Ecto neural progenitor cell (in vitro differentiated cells): ENCODE results near the gene OR1N2.
"Not testable (repeated sequence)": the region's sequence is repeated elsewhere in the genome, so short reads cannot be mapped to it uniquely, and the experiment has no call there.

ENCODE experiments used
- DNase-seq: peaks from one replicate; pipeline ENCODE4 v3.0.0-alpha.2; 2018; ENCODE audit warnings: low spot score

Gene OR1N2, protein sequence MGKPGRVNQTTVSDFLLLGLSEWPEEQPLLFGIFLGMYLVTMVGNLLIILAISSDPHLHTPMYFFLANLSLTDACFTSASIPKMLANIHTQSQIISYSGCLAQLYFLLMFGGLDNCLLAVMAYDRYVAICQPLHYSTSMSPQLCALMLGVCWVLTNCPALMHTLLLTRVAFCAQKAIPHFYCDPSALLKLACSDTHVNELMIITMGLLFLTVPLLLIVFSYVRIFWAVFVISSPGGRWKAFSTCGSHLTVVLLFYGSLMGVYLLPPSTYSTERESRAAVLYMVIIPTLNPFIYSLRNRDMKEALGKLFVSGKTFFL

DNA sequence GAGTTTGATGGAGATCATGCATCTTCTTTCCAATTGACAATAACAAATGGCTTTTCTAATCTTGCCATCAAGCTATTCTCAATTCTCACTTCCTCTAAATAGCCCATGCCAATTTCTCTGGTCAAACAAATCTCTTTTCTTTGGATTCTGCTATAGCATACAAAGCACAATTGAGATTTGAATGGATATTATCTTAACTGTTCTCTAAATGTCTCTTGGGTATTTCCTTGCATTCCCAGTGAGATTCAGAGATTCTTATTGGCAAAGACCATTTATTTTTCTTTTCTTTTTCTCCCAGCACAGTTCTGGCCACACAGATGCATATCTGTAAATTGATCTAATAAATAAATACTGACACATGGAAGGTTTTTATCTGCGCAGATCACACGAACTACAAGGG is at the start of gene OR1N2:
Gene OR1N2, plus strand, starts transcription at position 301 of the 400 bp plus-strand sequence. CDS start 100 bp downstream, outside the sequence.
- DNase-seq = no peak

DNA sequence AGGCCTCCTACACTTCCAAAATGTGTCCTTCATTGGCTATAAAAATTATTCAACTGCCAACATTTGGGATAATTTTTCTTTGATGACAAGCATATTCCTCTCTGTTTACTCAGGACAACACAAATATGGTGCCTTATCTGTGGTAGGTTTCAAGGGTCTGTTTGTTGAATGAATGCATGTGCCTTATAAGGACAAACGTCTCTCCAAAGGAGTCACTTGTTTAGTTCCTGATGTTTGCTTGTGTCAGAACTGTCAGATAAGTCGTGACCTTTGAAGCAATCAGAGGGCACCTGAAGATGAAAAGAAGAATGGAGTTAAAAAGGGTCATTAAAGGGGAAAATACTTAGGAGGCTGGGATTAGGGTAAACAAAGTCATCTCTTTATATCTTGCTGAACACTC is 45.9 kb upstream of the OR1N2 start:
- no peak for DNase-seq

DNA sequence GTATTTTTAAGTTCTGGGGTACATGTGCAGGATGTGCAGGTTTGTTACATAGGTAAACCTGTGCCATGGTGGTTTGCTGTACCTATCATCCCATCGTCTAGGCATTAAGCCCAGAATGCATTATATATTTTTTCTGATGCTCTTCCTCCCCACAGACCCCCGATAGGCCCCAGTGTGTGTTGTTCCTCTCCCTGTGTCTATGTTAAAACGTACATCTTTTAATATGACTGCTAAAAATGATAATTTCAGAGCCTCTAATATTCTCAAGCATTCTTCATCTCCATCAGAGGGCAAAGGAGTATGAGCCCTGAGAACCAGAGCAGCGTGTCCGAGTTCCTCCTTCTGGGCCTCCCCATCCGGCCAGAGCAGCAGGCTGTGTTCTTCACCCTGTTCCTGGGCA is 42.4 kb upstream of the OR1N2 start, which contains the start of gene OR1J2:
Gene OR1J2, plus strand, starts transcription at position 301 of the 400 bp plus-strand sequence. Its CDS starts 0 bp downstream, at position 301.
- DNase-seq = no peak

DNA sequence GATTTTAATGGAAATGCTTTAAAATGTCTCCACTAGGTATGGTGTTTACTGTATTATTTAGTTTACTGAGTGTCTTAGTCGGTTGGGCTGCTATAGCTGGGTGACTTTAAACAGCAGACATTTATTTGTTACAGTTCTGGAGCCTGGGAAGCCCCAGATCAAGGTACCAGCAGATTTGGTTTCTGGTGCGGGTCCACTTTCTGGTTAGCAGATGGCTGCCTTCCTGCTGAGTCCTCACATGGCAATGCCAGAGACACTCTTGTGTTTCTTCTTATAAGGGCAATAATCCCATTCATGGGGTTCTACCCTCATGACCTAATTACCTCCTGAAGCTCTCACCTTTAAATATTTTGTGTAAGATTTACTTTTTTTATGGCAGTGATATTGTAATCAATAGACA is 34.7 kb upstream of the OR1N2 start:
- no peak for DNase-seq

DNA sequence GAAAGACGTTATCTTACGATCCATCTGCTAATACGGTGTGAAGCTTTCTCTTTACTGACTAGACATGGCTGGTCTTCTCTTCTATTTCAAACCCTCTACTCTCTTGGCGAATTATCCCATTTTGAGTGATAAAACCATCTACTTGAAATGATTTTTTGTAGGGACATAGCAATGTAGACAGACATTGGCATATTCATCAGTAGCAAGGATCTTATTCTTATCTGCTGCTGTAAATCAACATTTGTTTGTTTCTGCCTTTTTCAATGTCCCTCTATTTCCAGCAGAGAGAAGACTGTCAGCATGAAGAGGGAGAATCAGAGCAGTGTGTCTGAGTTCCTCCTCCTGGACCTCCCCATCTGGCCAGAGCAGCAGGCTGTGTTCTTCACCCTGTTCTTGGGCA is 34.1 kb upstream of the OR1N2 start, which contains the start of gene OR1J4:
Gene OR1J4, plus strand, starts transcription at position 301 of the 400 bp plus-strand sequence. Its CDS starts 0 bp downstream, at position 301.
- DNase-seq = no peak

DNA sequence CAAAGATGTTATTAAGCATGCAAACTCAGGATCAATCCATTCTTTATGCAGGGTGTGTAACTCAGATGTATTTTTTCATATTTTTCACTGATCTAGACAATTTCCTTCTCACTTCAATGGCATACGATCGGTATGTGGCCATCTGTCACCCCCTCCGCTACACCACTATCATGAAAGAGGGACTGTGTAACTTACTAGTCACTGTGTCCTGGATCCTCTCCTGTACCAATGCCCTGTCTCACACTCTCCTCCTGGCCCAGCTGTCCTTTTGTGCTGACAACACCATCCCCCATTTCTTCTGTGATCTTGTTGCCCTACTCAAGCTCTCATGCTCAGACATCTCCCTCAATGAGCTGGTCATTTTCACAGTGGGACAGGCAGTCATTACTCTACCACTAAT is 33.5 kb upstream of the OR1N2 start:
- DNase-seq = no peak

DNA sequence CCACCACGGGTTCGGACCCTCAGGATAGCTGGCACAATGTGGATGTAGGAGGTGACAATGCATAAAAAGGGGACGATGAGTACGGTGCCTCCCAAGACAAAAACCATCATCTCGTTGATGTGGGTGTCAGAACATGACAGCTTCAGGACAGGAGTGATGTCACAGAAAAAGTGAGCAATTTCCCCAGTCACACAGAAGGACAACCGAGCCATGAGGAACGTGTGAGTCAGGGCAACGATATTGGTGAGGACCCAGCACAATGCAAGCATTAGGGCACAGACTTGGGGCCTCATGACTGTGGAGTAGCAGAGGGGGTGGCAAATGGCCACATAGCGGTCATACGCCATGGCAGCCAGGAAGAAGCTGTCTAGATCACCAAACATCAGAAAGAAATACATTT is 26.3 kb upstream of the OR1N2 start:
- no peak for DNase-seq

DNA sequence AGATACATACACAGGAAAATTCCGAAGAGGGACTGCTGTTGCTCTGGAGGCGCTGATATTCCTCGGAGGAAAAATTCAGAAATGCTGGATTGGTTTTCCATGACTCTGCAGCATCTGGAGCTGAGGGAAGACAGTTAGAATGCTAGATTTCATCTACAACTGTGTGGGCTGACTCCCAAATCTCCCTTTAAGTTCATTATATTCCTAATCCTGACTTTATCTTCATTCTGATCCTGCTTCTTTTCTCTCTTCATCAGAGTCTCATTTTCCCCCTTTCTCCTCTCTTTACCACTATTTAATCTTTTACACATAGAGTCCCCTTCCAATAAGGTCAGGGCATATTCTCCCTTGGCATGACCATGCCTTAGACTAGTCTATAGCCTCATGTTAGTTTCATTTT is 25.7 kb upstream of the OR1N2 start, which contains the start of gene OR1N1:
Gene OR1N1, minus strand, starts transcription at position 101 of the 400 bp plus-strand sequence. Its CDS starts 0 bp downstream, at position 101.
- no peak for DNase-seq

DNA sequence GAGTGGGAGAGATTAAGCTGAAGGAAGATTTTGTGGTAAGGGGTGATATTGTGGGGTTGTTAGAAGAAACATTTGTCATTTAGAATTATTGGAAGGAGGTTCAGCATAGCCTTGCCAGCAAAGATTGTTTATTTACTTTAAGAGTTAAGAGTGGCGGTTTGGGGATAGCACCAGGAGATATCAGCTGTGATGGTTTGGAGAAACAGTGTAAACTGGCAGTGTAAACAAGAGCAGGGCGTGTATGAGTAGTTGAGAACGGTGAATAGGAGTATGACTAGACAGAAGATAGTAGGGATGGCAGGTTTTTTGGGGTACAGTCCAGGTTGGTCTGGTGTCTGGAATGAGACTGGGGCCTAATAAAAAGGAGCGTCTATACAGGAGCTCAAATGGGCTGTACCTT is 21.8 kb upstream of the OR1N2 start:
- DNase-seq = not testable (repeated sequence)

DNA sequence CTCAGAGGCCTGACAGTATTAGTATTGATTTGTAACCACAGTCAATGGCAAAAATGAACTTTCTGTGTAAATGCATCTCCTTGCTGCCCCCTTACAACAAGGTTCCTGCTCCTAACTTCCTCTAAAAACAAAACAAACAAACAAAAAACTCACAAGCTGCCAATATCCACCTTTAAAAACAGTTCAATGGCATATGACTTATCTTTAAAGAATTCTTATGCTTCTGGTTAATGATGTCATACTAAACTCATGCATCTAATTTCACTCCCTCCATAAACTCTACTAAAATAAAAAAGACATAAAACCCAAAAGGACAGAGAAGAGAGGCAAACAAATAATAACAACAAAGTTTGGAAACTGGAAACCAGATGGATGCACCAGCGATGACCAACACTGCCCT is 16.8 kb upstream of the OR1N2 start:
- DNase-seq = no peak

DNA sequence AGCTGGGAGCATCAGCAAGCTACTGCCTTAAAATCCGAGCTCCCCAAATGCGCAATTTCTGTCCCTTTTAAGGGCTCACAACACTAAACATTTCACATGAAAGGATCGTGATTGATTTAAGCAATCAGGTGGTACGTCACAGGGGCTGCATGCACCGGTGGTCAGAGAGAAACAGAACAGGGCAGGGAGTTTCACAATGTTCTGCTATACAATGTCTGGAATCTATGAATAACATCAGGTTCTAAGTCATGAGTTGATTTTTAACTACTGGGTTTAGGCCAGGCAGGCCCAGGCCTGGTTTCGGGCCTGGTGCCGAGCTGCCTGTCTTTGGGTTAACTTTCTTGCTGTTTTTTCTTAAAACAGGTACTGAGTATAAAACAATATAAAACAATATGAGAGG is 15.8 kb upstream of the OR1N2 start:
- not testable (repeated sequence) for DNase-seq

DNA sequence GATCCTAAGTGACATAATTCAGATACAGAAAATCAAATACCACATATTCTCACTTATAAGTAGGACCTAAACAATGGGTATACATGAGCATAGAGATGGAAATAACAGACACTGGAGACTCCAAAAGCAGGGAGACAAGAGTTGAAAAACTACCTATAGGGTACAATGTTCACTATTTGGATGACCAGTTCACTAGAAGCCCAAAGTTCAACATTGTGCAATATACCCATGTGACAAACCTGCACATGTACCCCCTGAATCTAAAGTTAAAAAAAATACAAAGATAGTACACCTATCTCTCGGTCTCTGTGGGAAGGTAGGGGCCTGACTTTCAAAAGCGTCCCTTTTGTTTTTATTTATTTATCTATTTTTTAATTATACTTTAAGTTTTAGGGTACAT is 14.2 kb upstream of the OR1N2 start:
- DNase-seq = no peak

DNA sequence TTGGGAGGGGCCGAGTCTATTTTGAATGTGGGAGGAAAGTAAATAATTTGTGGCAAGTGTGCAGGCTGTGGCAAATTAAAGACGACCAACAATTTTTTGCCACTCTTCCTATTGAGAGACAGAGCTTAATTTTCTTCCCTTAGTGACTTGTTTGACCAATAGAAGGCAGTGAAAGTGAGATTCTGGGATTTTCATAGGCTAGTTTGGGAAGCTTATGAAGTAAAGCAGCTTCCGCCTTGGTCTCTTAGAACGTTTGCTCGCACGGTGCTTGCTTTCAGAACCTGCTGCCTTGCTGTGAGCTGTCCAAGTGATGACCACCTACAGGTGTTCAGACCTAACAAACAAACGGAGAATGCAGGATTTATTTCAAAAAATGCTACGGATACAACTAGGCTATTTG is 6.7 kb upstream of the OR1N2 start:
- no peak for DNase-seq

DNA sequence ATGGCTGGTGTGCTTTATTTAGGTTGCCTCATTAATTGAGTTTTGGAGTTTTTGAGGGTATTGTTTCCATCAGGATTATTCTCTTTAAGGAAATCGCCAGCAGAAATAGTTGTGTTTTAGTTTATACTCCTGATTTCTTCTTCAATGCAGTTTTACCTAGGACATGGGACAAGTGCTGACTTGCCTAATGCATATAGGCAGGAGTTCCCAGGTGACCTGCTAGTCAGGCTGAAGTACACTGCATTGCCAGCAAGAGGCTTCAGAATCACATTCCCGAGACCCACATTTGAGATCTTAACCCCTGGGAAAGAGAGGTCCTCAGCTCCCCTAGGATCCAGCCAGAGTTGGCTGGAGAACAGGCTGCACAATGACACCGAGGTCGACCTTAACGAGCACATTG is 1.5 kb upstream of the OR1N2 start:
- no peak for DNase-seq

DNA sequence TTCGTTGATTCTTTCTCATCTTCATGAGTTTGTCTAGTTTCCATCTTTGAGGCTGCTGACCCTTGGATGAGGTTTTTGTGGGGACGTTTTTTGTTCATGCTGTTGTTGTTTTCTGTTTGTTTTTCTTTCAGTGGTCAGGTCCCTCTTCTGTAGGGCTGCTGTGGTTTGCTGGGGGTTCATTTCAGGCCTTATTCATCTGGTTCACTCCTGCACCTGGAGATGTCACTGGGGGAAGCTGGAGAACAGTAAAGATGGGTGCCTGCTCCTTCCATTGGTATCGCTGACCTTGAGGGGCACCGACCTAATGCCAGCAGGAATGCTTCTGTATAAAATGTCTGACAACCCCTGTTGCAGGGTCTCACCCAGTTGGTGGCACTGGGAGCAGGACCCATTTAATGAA is 8.5 kb downstream of the OR1N2 start:
- DNase-seq = no peak

DNA sequence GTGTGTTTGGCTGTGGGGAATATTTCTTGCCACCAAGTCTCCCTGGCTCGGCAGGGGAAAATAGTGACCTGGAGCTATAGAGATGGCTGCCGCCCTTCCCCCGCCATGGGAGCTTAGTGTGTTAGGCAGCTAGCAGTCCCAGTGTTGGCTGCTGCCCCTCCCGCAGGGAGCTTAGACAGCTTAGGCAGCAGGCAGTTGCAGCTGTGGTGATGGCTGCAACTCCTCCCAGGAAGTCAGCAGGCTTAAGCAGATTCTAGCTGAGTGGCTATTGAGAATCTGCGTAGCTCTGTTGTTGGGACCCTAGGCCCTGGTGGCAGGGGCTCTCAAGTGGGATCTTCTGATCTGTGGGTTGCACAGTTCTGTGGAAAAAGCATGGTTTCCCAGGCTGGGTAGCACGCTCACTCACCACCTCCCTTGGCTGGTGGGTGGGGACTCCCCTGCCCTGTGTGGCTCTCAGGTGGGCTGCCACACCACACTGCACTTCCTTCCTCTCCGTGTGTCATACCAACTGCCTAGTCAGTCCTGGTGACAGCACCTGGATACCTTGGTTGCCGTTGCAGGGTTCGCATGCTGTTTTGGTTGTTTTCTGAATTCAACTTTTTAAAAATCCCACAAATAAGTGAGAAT is 9.3 kb downstream of the OR1N2 start:
- peak; percentile 74 for DNase-seq

DNA sequence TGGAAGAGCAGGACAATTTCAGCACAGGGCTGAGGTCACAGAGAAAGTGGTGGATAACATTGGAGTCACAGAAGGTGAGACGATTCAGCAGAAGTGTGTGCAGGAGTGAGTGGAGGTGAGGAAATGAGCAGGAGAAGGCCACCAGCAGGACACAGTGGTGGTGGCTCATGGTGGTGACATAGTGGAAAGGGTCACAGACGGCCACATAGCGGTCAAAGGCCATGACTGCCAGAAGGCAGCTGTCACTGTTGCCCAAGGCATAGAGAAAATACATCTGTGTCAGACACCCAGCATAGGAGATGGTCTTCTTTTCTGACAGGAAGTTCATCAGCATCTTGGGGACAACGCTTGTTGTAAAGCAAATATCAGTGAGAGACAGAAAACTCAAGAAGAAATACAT is 15.0 kb downstream of the OR1N2 start:
- no peak for DNase-seq

DNA sequence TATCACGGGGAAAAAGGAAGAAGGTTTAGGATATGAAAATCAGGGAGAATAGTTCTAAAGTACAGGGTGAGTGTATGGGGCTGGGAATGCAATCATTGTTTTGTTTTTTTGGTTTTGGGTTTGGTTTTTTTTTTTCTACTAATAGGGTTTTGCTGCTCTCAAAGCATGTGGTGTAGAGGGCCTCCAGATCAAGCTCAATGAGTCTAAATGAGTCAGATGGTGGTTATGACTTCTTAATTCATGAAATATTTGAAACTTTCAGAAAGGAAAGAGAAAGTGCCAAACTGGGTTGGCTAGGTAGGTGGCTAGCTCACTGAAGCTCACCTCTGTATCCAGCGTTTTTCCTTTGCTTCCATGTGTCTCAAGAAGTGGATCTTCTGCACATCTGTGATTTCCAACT is 19.5 kb downstream of the OR1N2 start:
- no peak for DNase-seq

DNA sequence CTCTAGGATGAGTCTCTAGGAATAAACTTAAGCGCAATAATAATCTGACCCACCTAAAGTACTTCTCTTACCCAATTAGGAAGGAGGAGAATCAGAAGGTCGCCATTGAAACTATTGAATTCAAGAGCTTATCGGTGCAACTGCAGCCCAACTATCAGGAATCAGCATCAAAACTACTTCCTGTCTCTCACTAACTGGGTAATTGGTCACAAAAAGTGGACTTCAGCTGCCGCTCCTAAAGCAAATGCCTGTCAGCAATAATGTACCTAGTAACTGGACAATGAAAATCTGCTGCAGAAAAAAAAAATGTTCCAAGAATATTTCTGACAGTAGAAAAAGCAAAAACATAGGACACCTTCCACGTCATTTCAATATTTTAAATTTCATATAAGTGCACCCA is 27.0 kb downstream of the OR1N2 start:
- no peak for DNase-seq

DNA sequence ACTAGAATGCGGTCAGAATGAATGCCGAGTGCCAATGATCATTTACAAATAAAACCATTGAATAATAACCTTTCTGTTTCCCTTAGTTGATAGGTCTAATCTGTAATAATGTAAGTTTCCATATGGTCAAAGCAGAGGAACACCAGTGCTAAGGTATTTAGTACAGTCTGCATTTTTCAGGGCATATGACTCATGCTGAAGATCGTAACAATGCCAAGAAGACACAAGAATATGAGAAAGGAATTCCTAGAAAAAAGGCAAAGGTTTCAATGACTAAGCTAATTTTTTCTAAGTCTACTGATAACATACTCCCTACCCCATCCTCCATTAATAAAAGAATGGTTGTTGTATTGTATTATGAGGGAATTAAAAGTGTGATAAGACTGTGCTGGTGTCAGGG is 27.4 kb downstream of the OR1N2 start:
- no peak for DNase-seq

DNA sequence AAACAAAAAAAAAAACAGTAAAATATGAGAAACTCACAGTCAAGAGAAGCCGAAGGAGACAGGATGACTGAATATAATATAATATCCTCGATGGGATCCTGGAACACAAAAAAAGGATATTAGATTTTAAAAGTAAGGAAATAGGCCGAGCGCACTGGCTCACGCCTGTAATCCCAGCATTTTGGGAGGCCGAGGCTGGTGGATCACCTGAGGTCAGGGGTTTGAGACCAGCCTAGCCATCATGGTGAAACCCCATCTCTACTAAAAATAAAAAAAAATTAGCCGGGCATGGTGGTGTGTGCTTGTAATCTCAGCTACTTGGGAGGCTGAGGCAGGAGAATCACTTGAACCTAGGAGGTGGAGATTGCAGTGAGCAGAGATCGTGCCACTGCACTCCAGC is 30.4 kb downstream of the OR1N2 start, which contains the start of gene OR1L8:
Gene OR1L8, minus strand, starts transcription at position 101 of the 400 bp plus-strand sequence. CDS start 14,907 bp downstream, outside the sequence.
- DNase-seq = not testable (repeated sequence)
